ENCODE measurements around the gene NUDCD2. TPM values are rescaled to one million over a fixed set of nuclear protein-coding genes. Genes with fewer than 3 reads are reported as not detected.
"Not testable (repeated sequence)": the region's sequence is repeated elsewhere in the genome, so short reads cannot be mapped to it uniquely, and the experiment has no call there.

Gene NUDCD2
- polyA plus RNA-seq, 4 donors: 53.6 to 59.5 (median 56.6) TPM

GRCh38 chr5:163473635-163474243 lies 13.8 kb upstream of the NUDCD2 start:
- DNase-seq (ENCODE audit: low read depth in 4 of 4, low spot score in 3 of 4): no peak

- no peak for DNase-seq (ENCODE audit: low read depth in 4 of 4, low spot score in 3 of 4)
Observed at GRCh38 chr5:163467682-163468081, 7.8 kb upstream of the NUDCD2 start.

- no peak for DNase-seq (ENCODE audit: low read depth in 4 of 4, low spot score in 3 of 4)
Observed at GRCh38 chr5:163463063-163463435, 3.1 kb upstream of the NUDCD2 start.

- DNase-seq (ENCODE audit: low read depth in 4 of 4, low spot score in 3 of 4): no peak
Observed at GRCh38 chr5:163460562-163461171, 765 bp upstream of the NUDCD2 start, which contains the start of gene HMMR. HMMR (plus strand) TSS chr5:163460632; CDS start chr5:163460693, 61 bp downstream.

GRCh38 chr5:163459462-163459818 lies 462 bp downstream of the NUDCD2 start:
- no peak for DNase-seq (ENCODE audit: low read depth in 4 of 4, low spot score in 3 of 4)

GRCh38 chr5:163458778-163459385 lies 1.0 kb downstream of the NUDCD2 start:
- no peak for DNase-seq (ENCODE audit: low read depth in 4 of 4, low spot score in 3 of 4)

GRCh38 chr5:163456840-163457239 lies 3.1 kb downstream of the NUDCD2 start:
- DNase-seq (ENCODE audit: low read depth in 4 of 4, low spot score in 3 of 4): no peak

- DNase-seq (ENCODE audit: low read depth in 4 of 4, low spot score in 3 of 4): no peak
Observed at GRCh38 chr5:163456029-163456589, 3.8 kb downstream of the NUDCD2 start.

- DNase-seq (ENCODE audit: low read depth in 4 of 4, low spot score in 3 of 4): not testable (repeated sequence)
Observed at GRCh38 chr5:163455406-163455805, 4.5 kb downstream of the NUDCD2 start.

- no peak for DNase-seq (ENCODE audit: low read depth in 4 of 4, low spot score in 3 of 4)
Observed at GRCh38 chr5:163453705-163454104, 6.2 kb downstream of the NUDCD2 start.

GRCh38 chr5:163451489-163451888 lies 8.4 kb downstream of the NUDCD2 start:
- DNase-seq (ENCODE audit: low read depth in 4 of 4, low spot score in 3 of 4): no peak

- no peak for DNase-seq (ENCODE audit: low read depth in 4 of 4, low spot score in 3 of 4)
Observed at GRCh38 chr5:163448491-163448890, 11.4 kb downstream of the NUDCD2 start.

- no peak for DNase-seq (ENCODE audit: low read depth in 4 of 4, low spot score in 3 of 4)
Observed at GRCh38 chr5:163447875-163448274, 12.0 kb downstream of the NUDCD2 start.

GRCh38 chr5:163447191-163447590 lies 12.7 kb downstream of the NUDCD2 start:
- DNase-seq (ENCODE audit: low read depth in 4 of 4, low spot score in 3 of 4): no peak

- no peak for DNase-seq (ENCODE audit: low read depth in 4 of 4, low spot score in 3 of 4)
Observed at GRCh38 chr5:163445345-163445744, 14.6 kb downstream of the NUDCD2 start.

GRCh38 chr5:163444526-163444925 lies 15.4 kb downstream of the NUDCD2 start:
- no peak for DNase-seq (ENCODE audit: low read depth in 4 of 4, low spot score in 3 of 4)

- no peak for DNase-seq (ENCODE audit: low read depth in 4 of 4, low spot score in 3 of 4)
Observed at GRCh38 chr5:163440954-163441353, 18.9 kb downstream of the NUDCD2 start.

GRCh38 chr5:163439092-163439425 lies 20.8 kb downstream of the NUDCD2 start:
- DNase-seq (ENCODE audit: low read depth in 4 of 4, low spot score in 3 of 4): no peak

- peak; percentile 88 to 93 (median 91) for DNase-seq (ENCODE audit: low read depth in 4 of 4, low spot score in 3 of 4)
Observed at GRCh38 chr5:163437309-163438182, 22.4 kb downstream of the NUDCD2 start, which contains the start of gene CCNG1. CCNG1 (plus strand) TSS chr5:163437595; CDS start chr5:163439257, 1,662 bp downstream.

- DNase-seq (ENCODE audit: low read depth in 4 of 4, low spot score in 3 of 4): no peak
Observed at GRCh38 chr5:163437011-163437308, 22.9 kb downstream of the NUDCD2 start.

GRCh38 chr5:163436515-163436914 lies 23.4 kb downstream of the NUDCD2 start:
- DNase-seq (ENCODE audit: low read depth in 4 of 4, low spot score in 3 of 4): no peak
